Esophagus squamous epithelium (tissue), 5 donors: Measurements from ENCODE around the gene TMEM9. TPM values are rescaled to one million over a fixed set of nuclear protein-coding genes. Genes with fewer than 3 reads are reported as not detected.

Experiments used
- DNase-seq: peaks from one replicate; lab custom pipeline; 2025; lab: John Stamatoyannopoulos, UW
- H3K27ac ChIP-seq, 4 donors: fragments of 200-600 bp; sonication (generic); one replicate each; pipeline ENCODE4 v1.5.1; 2016 to 2019; ENCODE audit warnings: mild to moderate bottlenecking in 1 of 4
- H3K27me3 ChIP-seq, 4 donors: fragments of 200-600 bp; sonication (generic); 1 replicate in 3 of 4; 2 replicates in 1 of 4; pipeline versions ENCODE4 v1.5.1 to v1.6.0; 2017 to 2021; ENCODE audit warnings: antibody characterized with exemption in 1 of 4
- H3K36me3 ChIP-seq, 3 donors: fragments of 200-600 bp; sonication (generic); one replicate each; pipeline ENCODE4 v1.5.1; 2016 to 2019
- H3K4me1 ChIP-seq, 3 donors: fragments of 200-600 bp; sonication (generic); one replicate each; pipeline ENCODE4 v1.5.1; 2017 to 2019
- H3K4me3 ChIP-seq, 4 donors: fragments of 200-600 bp; sonication (generic); 1 replicate in 3 of 4; 2 replicates in 1 of 4; pipeline ENCODE4 v1.5.1; 2016 to 2019; ENCODE audit warnings: mild to moderate bottlenecking in 2 of 4, moderate library complexity in 1 of 4
- H3K9me3 ChIP-seq, 3 donors: fragments of 200-600 bp; sonication (generic); one replicate each; pipeline ENCODE4 v1.5.1; 2016 to 2019
- POLR2A ChIP-seq, 4 donors: fragments of 450-650 bp; IDR thresholded peaks; one replicate each; pipeline ENCODE4 v1.6.1; 2017; ENCODE audit warnings: antibody characterized with exemption in 4 of 4, mild to moderate bottlenecking in 4 of 4, moderate library complexity in 3 of 4
- WGBS, 2 donors: methylation state at CpG; one replicate each; pipeline ENCODE4 v1.1.5; 2018; 5-methylcytosine and 5-hydroxymethylcytosine counted together
- intact Hi-C: fragments of 100-400 bp; cut with DNase I; formaldehyde crosslinking; loops from one replicate; pipeline ENCODE4 v1.15.0; 2022
- total RNA-seq, 4 donors: library from RNA; depleted of rRNA; stranded (reverse); fragments of >200 nt; gene quantifications; one replicate each; pipeline ENCODE4 v1.1.0, GENCODE V29; 2016
- TF ChIP-seq, protein P1 (sequence below), 6 experiments: fragments of 450-650 bp in 4 of 6; fragments of 200-600 bp in 2 of 6; sonication (generic) in 2 of 6; IDR thresholded peaks; one replicate each; pipeline ENCODE4 v1.5.1; 2016 to 2019; ENCODE audit warnings: antibody characterized with exemption in 6 of 6, mild to moderate bottlenecking in 4 of 6, moderate library complexity in 4 of 6
- donor health status: DM: yes; HTN: yes; CAD: no.

Gene TMEM9
- total RNA-seq, 4 donors from 2014 or later: 17.7 to 62.3 (median 30.3) TPM

DNA sequence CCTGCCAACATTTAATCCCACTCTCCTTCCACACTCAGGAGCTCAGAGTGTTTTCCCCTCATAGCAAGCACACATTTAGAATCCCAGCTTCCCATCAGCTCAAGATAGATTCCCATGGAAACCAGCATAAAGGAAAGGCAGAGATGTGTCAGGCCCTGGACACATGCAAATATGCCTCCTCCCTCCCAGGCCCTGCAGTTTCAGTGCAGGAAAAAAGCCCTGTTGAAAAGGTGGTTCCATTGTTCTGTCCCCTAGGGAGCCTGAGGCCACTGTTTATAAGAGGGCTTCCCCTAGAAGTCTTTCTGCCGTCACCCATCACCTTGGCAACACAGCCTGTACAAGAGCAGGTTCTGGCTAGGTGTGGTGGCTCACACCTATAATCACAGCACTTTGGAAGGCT, 45.7 kb downstream of the TMEM9 start:
- Histone ChIP-seq H3K36me3 (no peaks in the 10 kb centered on the region), H3K4me3 (no peak overlapping the region), H3K27ac (no peak overlapping the region), H3K27me3 (peaks cover 0 to 23% (median 0%) of the 10 kb centered on the region in 4 donors), H3K9me3 (no peaks in the 10 kb centered on the region), H3K4me1 (no peaks in the 10 kb centered on the region)
- DNase-seq: no peak
- WGBS, 2 donors: 50 to 71% methylated on average over 1 of the region's 1 CpG
- TF ChIP-seq, protein P1, sequence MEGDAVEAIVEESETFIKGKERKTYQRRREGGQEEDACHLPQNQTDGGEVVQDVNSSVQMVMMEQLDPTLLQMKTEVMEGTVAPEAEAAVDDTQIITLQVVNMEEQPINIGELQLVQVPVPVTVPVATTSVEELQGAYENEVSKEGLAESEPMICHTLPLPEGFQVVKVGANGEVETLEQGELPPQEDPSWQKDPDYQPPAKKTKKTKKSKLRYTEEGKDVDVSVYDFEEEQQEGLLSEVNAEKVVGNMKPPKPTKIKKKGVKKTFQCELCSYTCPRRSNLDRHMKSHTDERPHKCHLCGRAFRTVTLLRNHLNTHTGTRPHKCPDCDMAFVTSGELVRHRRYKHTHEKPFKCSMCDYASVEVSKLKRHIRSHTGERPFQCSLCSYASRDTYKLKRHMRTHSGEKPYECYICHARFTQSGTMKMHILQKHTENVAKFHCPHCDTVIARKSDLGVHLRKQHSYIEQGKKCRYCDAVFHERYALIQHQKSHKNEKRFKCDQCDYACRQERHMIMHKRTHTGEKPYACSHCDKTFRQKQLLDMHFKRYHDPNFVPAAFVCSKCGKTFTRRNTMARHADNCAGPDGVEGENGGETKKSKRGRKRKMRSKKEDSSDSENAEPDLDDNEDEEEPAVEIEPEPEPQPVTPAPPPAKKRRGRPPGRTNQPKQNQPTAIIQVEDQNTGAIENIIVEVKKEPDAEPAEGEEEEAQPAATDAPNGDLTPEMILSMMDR (IDR thresholded peaks at IDR 0.05): no peak
- TF ChIP-seq POLR2A (IDR thresholded peaks at IDR 0.05): no peak
- intact Hi-C loops: no loop called here

DNA sequence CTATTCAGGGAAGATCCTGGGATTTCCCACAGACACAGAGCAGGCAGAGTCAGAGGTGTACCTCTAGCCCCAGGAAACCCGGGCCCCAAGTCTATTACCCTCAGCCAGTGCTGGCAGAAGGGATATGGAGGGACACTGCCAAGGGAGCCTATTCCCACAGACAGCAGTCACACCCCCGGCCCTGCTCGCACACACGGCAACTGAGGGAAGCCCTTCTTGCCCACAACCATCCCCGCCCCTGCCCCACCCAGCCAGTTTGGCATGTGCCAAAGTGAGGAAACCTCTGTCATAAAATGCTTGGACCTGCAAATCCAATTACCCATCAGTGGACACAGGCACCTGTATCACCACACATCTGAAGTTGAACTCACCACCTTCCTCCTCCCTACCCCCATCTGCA, 48.6 kb downstream of the TMEM9 start:
- H3K9me3 ChIP-seq: no peaks in the 10 kb centered on the region
- no peaks in the 10 kb centered on the region for H3K4me1 ChIP-seq
- TF ChIP-seq, protein P1 (IDR thresholded peaks at IDR 0.05): no peak
- TF ChIP-seq POLR2A (IDR thresholded peaks at IDR 0.05): no peak
- intact Hi-C loops: no loop called here
- no peak for DNase-seq
- peaks cover 0 to 7% (median 0%) of the 10 kb centered on the region in 4 donors for H3K27me3 ChIP-seq
- H3K27ac ChIP-seq: no peak overlapping the region
- H3K36me3 ChIP-seq: no peaks in the 10 kb centered on the region
- H3K4me3 ChIP-seq: no peak overlapping the region
- WGBS, 2 donors: 49 to 50% methylated on average over 4 of the region's 5 CpGs

DNA sequence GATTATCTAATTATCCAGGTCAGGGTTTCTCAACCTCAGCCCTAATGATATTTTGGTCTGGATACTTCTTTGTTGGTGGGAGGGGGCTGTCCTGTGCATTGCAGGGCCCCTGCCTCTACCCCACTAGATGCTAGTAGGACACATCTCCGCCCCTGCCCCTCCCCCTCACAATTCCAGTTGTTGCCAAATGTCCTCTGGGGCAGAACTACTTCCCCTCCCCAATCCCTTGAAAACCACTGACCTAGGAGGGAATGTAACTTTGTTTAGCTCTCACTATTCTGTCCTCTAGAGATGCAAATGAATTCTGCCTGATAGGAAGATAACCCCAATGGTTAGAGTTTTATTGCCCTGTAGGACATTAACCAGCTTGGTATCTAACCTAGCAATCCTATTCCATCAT, 50.1 kb downstream of the TMEM9 start:
- 25 to 50% methylated on average over 1 of the region's 1 CpG for WGBS, 2 donors
- intact Hi-C loops: no loop called here
- Histone ChIP-seq H3K9me3 (no peaks in the 10 kb centered on the region), H3K4me3 (no peak overlapping the region), H3K4me1 (no peaks in the 10 kb centered on the region), H3K36me3 (no peaks in the 10 kb centered on the region), H3K27me3 (no peaks in the 10 kb centered on the region), H3K27ac (no peak overlapping the region)
- no peak for TF ChIP-seq POLR2A (IDR thresholded peaks at IDR 0.05)
- TF ChIP-seq, protein P1 (IDR thresholded peaks at IDR 0.05): no peak
- DNase-seq: no peak

DNA sequence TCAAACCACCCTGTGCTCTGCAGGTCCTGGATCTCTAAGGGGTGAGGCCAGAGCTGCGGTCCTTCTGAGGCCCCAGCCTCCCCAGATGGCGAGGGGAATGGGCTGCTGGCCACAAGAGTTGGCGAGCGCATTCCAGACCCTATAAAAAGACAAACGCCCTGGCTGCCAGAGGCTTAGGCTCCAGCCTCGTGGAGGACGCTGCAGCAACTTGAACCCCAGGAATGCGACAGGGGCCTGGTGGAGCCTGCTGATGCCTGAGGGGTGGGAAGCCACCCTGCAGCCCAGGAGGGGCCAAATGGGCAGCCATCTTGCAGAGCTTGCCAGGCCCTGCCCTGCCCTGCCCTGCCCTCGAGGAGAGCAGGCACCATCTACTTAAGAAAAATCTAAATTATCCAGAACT, 50.6 kb downstream of the TMEM9 start:
- H3K4me1 ChIP-seq: no peaks in the 10 kb centered on the region
- TF ChIP-seq POLR2A (IDR thresholded peaks at IDR 0.05): no peak
- TF ChIP-seq, protein P1 (IDR thresholded peaks at IDR 0.05): no peak
- no peaks in the 10 kb centered on the region for H3K27me3 ChIP-seq
- WGBS, 2 donors: 5 to 30% methylated on average over 2 to 4 of the region's 9 CpGs
- H3K9me3 ChIP-seq: no peaks in the 10 kb centered on the region
- intact Hi-C loops: no loop called here
- H3K27ac ChIP-seq: no peak overlapping the region
- DNase-seq: no peak
- no peaks in the 10 kb centered on the region for H3K36me3 ChIP-seq
- H3K4me3 ChIP-seq: no peak overlapping the region

DNA sequence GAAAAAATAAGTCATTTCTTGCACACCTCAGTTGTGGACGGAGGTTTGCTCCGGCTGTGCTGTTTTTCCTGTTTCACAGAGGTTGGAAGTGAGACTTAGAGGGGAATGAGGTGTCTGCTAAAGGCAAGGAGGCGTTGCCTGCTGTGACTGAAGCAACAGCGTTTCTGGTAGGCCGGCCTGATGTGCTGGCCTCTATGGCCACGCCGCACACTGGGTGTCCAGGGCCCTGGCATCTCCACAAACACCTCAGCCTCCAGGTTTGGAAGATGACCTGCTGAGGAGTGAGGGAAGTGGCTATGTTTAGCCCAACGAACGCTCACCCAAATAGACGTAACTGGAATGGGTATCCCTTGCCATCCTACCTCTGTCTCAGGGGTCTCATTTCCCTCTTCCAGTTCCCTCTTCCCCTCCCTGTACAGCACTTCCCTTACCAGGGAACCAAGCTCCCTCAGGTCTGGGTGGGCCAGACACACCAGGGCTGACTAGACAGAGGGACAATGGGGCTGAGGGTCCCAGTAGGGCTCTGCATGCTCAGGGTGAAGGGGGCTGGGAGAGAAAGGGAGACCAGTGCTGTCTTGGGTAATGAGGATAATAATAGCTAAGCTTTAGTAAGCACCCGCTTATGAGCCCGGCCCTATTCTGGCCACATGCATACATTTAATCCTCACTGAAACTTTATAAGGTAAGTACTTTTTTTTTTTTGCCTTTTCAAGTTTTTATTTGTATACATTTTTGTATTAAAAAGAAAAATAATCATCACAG, 53.9 kb downstream of the TMEM9 start:
- intact Hi-C loops: no loop called here
- Histone ChIP-seq H3K4me1 (peaks cover 0 to 5% (median 0%) of the 10 kb centered on the region in 3 donors), H3K36me3 (no peaks in the 10 kb centered on the region), H3K27me3 (no peaks in the 10 kb centered on the region), H3K4me3 (no peak overlapping the region), H3K9me3 (no peaks in the 10 kb centered on the region), H3K27ac (no peak overlapping the region)
- DNase-seq: no peak
- 91 to 95% methylated on average over 8 to 11 of the region's 12 CpGs for WGBS, 2 donors
- TF ChIP-seq POLR2A (IDR thresholded peaks at IDR 0.05): no peak
- TF ChIP-seq, protein P1 (IDR thresholded peaks at IDR 0.05): no peak
